Hepatocyte (in vitro differentiated cells): ENCODE measurements around the gene GPC5.

ENCODE experiments used
- CTCF ChIP-seq: fragments of 200-600 bp; sonication (generic); IDR thresholded peaks from 2 replicates; pipeline ENCODE4 v1.5.1; 2016; ENCODE audit warnings: antibody characterized with exemption, mild to moderate bottlenecking; ENCODE audit not compliant: poor library complexity
- EZH2 ChIP-seq: fragments of 200-600 bp; sonication (generic); IDR thresholded peaks from 2 replicates; pipeline ENCODE4 v1.6.1; 2016; ENCODE audit warnings: antibody characterized with exemption, mild to moderate bottlenecking, borderline replicate concordance
- EZH2phosphoT487 ChIP-seq: fragments of 200-600 bp; sonication (generic); IDR thresholded peaks from one replicate; pipeline ENCODE4 v1.6.1; 2018; ENCODE audit warnings: antibody characterized with exemption, mild to moderate bottlenecking, low read depth, moderate library complexity; ENCODE audit not compliant: unreplicated experiment, severe bottlenecking

GRCh38 chr13:91408971-91409370, 10.6 kb downstream of the GPC5 start:
- TF ChIP-seq CTCF (no peak), EZH2phosphoT487 (no peak), EZH2 (no peak)
